H9 (cell line): ENCODE results near the gene MSI2. TPM values are rescaled to one million over a fixed set of nuclear protein-coding genes. Genes with fewer than 3 reads are reported as not detected.

Experiments used
- DNase-seq: peaks from one replicate; pipeline ENCODE4 v3.0.0-alpha.2; 2017
- H2AFZ ChIP-seq: one replicate; pipeline ENCODE4 v1.6.1; 2013; ENCODE audit warnings: mild to moderate bottlenecking, low read length, control low read depth, moderate library complexity
- H2AK5ac ChIP-seq: 2 replicates; pipeline ENCODE4 v1.6.1; 2013; ENCODE audit warnings: low read length, control low read depth, mixed read lengths; ENCODE audit not compliant: insufficient read length
- H2BK120ac ChIP-seq: one replicate; pipeline ENCODE4 v1.6.1; 2013; ENCODE audit warnings: low read depth, mild to moderate bottlenecking, low read length, control low read depth, inconsistent platforms; ENCODE audit not compliant: poor library complexity, severe bottlenecking
- H2BK12ac ChIP-seq: 2 replicates; pipeline ENCODE4 v1.6.1; 2013; ENCODE audit warnings: low read length, control low read depth, mixed read lengths, low read depth; ENCODE audit not compliant: insufficient read length
- H2BK15ac ChIP-seq: 2 replicates; pipeline ENCODE4 v1.6.1; 2013; ENCODE audit warnings: low read depth, low read length, control low read depth
- H2BK20ac ChIP-seq: one replicate; pipeline ENCODE4 v1.6.1; 2013; ENCODE audit warnings: low read depth, mild to moderate bottlenecking, low read length, control low read depth, inconsistent platforms; ENCODE audit not compliant: poor library complexity, severe bottlenecking
- H2BK5ac ChIP-seq: 2 replicates; pipeline ENCODE4 v1.6.1; 2013; ENCODE audit warnings: low read length, control low read depth, mixed read lengths; ENCODE audit not compliant: insufficient read length
- H3K14ac ChIP-seq: 2 replicates; pipeline ENCODE4 v1.6.1; 2013; ENCODE audit warnings: low read length, control low read depth; ENCODE audit not compliant: insufficient read depth
- H3K18ac ChIP-seq: 2 replicates; pipeline ENCODE4 v1.6.1; 2013; ENCODE audit warnings: low read depth, mild to moderate bottlenecking, mixed read lengths, low read length, control low read depth; ENCODE audit not compliant: insufficient read length
- H3K23ac ChIP-seq: 2 replicates; pipeline ENCODE4 v1.6.1; 2013; ENCODE audit warnings: low read length, control low read depth, mixed read lengths, low read depth; ENCODE audit not compliant: insufficient read length
- H3K23me2 ChIP-seq: 2 replicates; pipeline ENCODE4 v1.6.1; 2013; ENCODE audit warnings: low read depth, mild to moderate bottlenecking, mixed read lengths, low read length, control low read depth; ENCODE audit not compliant: insufficient read length, poor library complexity, severe bottlenecking
- H3K27ac ChIP-seq: 2 replicates; pipeline ENCODE4 v1.5.1; 2013; ENCODE audit warnings: low read length, control low read depth, mixed read lengths, low read depth; ENCODE audit not compliant: insufficient read length
- H3K27me3 ChIP-seq: 2 replicates; pipeline ENCODE4 v1.6.1; 2013; ENCODE audit warnings: low read length, control low read depth, inconsistent platforms; ENCODE audit not compliant: insufficient read depth
- H3K4ac ChIP-seq: 2 replicates; pipeline ENCODE4 v1.6.1; 2013; ENCODE audit warnings: low read depth, mild to moderate bottlenecking, control low read depth, inconsistent platforms, low read length, moderate library complexity
- H3K4me1 ChIP-seq: 2 replicates; pipeline ENCODE4 v1.6.1; 2013; ENCODE audit warnings: low read length, control low read depth, inconsistent platforms; ENCODE audit not compliant: insufficient read depth
- H3K4me2 ChIP-seq: 2 replicates; pipeline ENCODE4 v1.6.1; 2013; ENCODE audit warnings: low read length, control low read depth, mixed read lengths; ENCODE audit not compliant: insufficient read length, insufficient read depth
- H3K56ac ChIP-seq: 2 replicates; pipeline ENCODE4 v1.6.1; 2013; ENCODE audit warnings: low read depth, mild to moderate bottlenecking, mixed read lengths, low read length, control low read depth; ENCODE audit not compliant: insufficient read length
- H3K79me1 ChIP-seq: 2 replicates; pipeline ENCODE4 v1.6.1; 2013; ENCODE audit warnings: low read depth, mild to moderate bottlenecking, moderate library complexity, low read length, control low read depth, inconsistent platforms; ENCODE audit not compliant: insufficient read depth, poor library complexity, severe bottlenecking
- H3K79me2 ChIP-seq: 2 replicates; pipeline ENCODE4 v1.6.1; 2013; ENCODE audit warnings: low read length, control low read depth, inconsistent platforms; ENCODE audit not compliant: insufficient read depth
- H3K9ac ChIP-seq: 2 replicates; pipeline ENCODE4 v1.6.1; 2013; ENCODE audit warnings: low read length, control low read depth, mixed read lengths; ENCODE audit not compliant: insufficient read length; ENCODE audit errors: extremely low read depth
- H3K9me3 ChIP-seq: one replicate; pipeline ENCODE4 v1.6.1; 2013; ENCODE audit warnings: low read depth, low read length, inconsistent platforms; ENCODE audit not compliant: control insufficient read depth
- H3T11ph ChIP-seq: one replicate; pipeline ENCODE4 v1.6.1; 2013; ENCODE audit warnings: mild to moderate bottlenecking, low read length, control low read depth, inconsistent platforms
- H4K20me1 ChIP-seq: one replicate; pipeline ENCODE4 v1.6.1; 2013; ENCODE audit not compliant: control insufficient read depth, insufficient read length, insufficient read depth
- H4K5ac ChIP-seq: 2 replicates; pipeline ENCODE4 v1.6.1; 2013; ENCODE audit warnings: low read depth, mild to moderate bottlenecking, mixed read lengths, low read length, control low read depth; ENCODE audit not compliant: insufficient read length
- H4K8ac ChIP-seq: replicated peaks from 2 replicates; pipeline ENCODE4 v1.6.1; 2013; ENCODE audit warnings: low read length, control low read depth, mixed read lengths, low read depth; ENCODE audit not compliant: insufficient read length
- H4K91ac ChIP-seq: 2 replicates; pipeline ENCODE4 v1.6.1; 2013; ENCODE audit warnings: low read depth, mild to moderate bottlenecking, moderate library complexity, mixed read lengths, low read length, control low read depth; ENCODE audit not compliant: insufficient read length
- H3K27ac Mint-ChIP-seq, 3 experiments: 2 replicates in 2 of 3; 3 replicates in 1 of 3; pipeline ENCODE4 v1.8.0; 2020 to 2021; ENCODE audit warnings: mixed read lengths in 3 of 3, mild to moderate bottlenecking in 1 of 3, moderate library complexity in 1 of 3
- H3K27me3 Mint-ChIP-seq: 2 replicates; pipeline ENCODE4 v1.8.0; 2021; ENCODE audit warnings: low read depth, mild to moderate bottlenecking, moderate library complexity, mixed read lengths
- H3K36me3 Mint-ChIP-seq, 3 experiments: 2 replicates in 2 of 3; 3 replicates in 1 of 3; pipeline ENCODE4 v1.8.0; 2020 to 2021; ENCODE audit warnings: low read depth in 3 of 3, mixed read lengths in 3 of 3; ENCODE audit not compliant: insufficient read depth in 1 of 3
- H3K4me1 Mint-ChIP-seq, 2 experiments: 2 replicates each; pipeline ENCODE4 v1.8.0; 2020; ENCODE audit warnings: mixed read lengths in 2 of 2
- H3K4me3 Mint-ChIP-seq, 2 experiments: 2 replicates in 1 of 2; 3 replicates in 1 of 2; pipeline ENCODE4 v1.8.0; 2020 to 2021; ENCODE audit warnings: mild to moderate bottlenecking in 2 of 2, mixed read lengths in 2 of 2, moderate library complexity in 1 of 2
- H3K9me3 Mint-ChIP-seq, 2 experiments: 2 replicates in 1 of 2; 3 replicates in 1 of 2; pipeline ENCODE4 v1.8.0; 2020; ENCODE audit warnings: mild to moderate bottlenecking in 2 of 2, mixed read lengths in 2 of 2, moderate library complexity in 1 of 2
- WGBS: extraction: QIAGEN DNeasy Blood & Tissue Kit; methylation state at CpG from one replicate; pipeline ENCODE4 v1.1.7; 2013; ENCODE audit warnings: missing lambda C conversion rate, low lambda C conversion rate, mixed read lengths; ENCODE audit not compliant: insufficient read length; ENCODE audit errors: extremely low coverage; 5-methylcytosine and 5-hydroxymethylcytosine counted together
- total RNA-seq: library from RNA; stranded (reverse); gene quantifications from 2 replicates; pipeline ENCODE4 v1.2.1, GENCODE V29; 2021
- TF ChIP-seq, protein P1 (sequence below): fragments of 200-600 bp; sonication (generic); conservative IDR thresholded peaks from 3 replicates; pipeline ENCODE4 v1.8.0; 2021; ENCODE audit warnings: antibody characterized with exemption, mild to moderate bottlenecking

Gene MSI2
- total RNA-seq, 1 experiment from 2014 or later, result 98.5 TPM

DNA sequence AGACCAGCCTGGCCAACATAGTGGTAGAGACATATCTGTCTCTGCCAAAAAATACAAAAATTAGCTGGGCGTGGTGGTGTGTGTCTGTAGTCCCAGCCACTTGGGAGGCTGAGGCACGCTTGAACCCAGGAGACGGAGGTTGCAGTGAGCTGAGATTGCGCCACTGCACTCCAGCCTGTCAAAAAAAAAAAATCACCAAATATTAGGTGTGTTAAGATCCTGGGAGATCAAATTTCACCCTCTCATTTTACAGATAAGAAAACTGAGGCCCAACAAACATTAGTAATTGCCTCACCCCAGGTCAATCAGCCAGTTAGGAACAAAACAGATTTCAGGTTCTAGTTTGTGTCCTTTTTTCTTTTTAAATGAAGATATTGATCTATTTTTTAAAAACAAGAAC lies 116.7 kb downstream of the MSI2 start:
- Histone ChIP-seq H3K23me2 (no peaks in the 10 kb centered on the region), H3K23ac (no peak overlapping the region), H4K5ac (no peak overlapping the region), H2BK20ac (no peak overlapping the region), H3K79me2 (no peaks in the 10 kb centered on the region), H3K4me1 (no peaks in the 10 kb centered on the region; the same call in 1 of the 2 replicates), H4K91ac (no peak overlapping the region), H2BK15ac (no peak overlapping the region), H2BK12ac (no peak overlapping the region), H3K79me1 (no peaks in the 10 kb centered on the region), H3T11ph (no peak overlapping the region), H3K14ac (no peak overlapping the region), H2AK5ac (no peak overlapping the region), H3K18ac (no peak overlapping the region), H3K27ac (no peak overlapping the region), H3K56ac (no peak overlapping the region), H2BK120ac (no peak overlapping the region), H3K4me2 (no peak overlapping the region), H4K8ac (no peak overlapping the region), H3K4ac (no peak overlapping the region), H3K9ac (no peak overlapping the region), H3K27me3 (no peaks in the 10 kb centered on the region), H3K9me3 (peaks cover 6% of the 10 kb centered on the region), H2BK5ac (no peak overlapping the region), H4K20me1 (no peaks in the 10 kb centered on the region), H2AFZ (no peak overlapping the region)
- no CpG with 5 or more reads among the region's 4 CpGs for WGBS
- TF ChIP-seq, protein P1, sequence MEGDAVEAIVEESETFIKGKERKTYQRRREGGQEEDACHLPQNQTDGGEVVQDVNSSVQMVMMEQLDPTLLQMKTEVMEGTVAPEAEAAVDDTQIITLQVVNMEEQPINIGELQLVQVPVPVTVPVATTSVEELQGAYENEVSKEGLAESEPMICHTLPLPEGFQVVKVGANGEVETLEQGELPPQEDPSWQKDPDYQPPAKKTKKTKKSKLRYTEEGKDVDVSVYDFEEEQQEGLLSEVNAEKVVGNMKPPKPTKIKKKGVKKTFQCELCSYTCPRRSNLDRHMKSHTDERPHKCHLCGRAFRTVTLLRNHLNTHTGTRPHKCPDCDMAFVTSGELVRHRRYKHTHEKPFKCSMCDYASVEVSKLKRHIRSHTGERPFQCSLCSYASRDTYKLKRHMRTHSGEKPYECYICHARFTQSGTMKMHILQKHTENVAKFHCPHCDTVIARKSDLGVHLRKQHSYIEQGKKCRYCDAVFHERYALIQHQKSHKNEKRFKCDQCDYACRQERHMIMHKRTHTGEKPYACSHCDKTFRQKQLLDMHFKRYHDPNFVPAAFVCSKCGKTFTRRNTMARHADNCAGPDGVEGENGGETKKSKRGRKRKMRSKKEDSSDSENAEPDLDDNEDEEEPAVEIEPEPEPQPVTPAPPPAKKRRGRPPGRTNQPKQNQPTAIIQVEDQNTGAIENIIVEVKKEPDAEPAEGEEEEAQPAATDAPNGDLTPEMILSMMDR, result no peak
- peaks cover 21 to 32% (median 26%) of the 10 kb centered on the region in 3 experiments for H3K36me3 Mint-ChIP-seq
- H3K27ac Mint-ChIP-seq, result 0 out of 7 replicates have a peak overlapping the region, but pooled peaks of 1 of the 3 experiments have one; percentile 37
- peaks cover 9 to 13% of the 10 kb centered on the region in 2 experiments; a peak in 3 of 5 replicates for H3K9me3 Mint-ChIP-seq
- no peak for DNase-seq
- peaks cover 31% of the 10 kb centered on the region in 2 experiments for H3K4me1 Mint-ChIP-seq
- H3K4me3 Mint-ChIP-seq, result no peak overlapping the region
- H3K27me3 Mint-ChIP-seq, result no peaks in the 10 kb centered on the region
